Sigmoid colon (tissue), 3 donors: ENCODE data around the gene NUDT3.

Experiments
- CTCF ChIP-seq, 4 experiments: fragments of 450-650 bp in 3 of 4; fragments of 200-600 bp in 1 of 4; IDR thresholded peaks; one replicate each; pipeline ENCODE4 v1.5.1; 2016 to 2019; ENCODE audit warnings: antibody characterized with exemption in 4 of 4, mild to moderate bottlenecking in 3 of 4, moderate library complexity in 2 of 4
- POLR2A ChIP-seq, 2 donors: fragments of 450-650 bp; IDR thresholded peaks; one replicate each; pipeline ENCODE4 v1.6.1; 2016; ENCODE audit warnings: antibody characterized with exemption in 2 of 2, mild to moderate bottlenecking in 2 of 2, moderate library complexity in 2 of 2

GRCh38 chr6:34338811-34339210 lies 53.7 kb downstream of the NUDT3 start:
- no peak for TF ChIP-seq CTCF (IDR thresholded peaks at IDR 0.05)
- TF ChIP-seq POLR2A (IDR thresholded peaks at IDR 0.05): no peak
